Sigmoid colon (tissue), 3 donors: ENCODE data around the gene CCT2.

Experiments
- POLR2A ChIP-seq, 2 donors: fragments of 450-650 bp; IDR thresholded peaks; one replicate each; pipeline ENCODE4 v1.6.1; 2016; ENCODE audit warnings: antibody characterized with exemption in 2 of 2, mild to moderate bottlenecking in 2 of 2, moderate library complexity in 2 of 2
- TF ChIP-seq, protein P1 (sequence below), 4 experiments: fragments of 450-650 bp in 3 of 4; fragments of 200-600 bp in 1 of 4; IDR thresholded peaks; one replicate each; pipeline ENCODE4 v1.5.1; 2016 to 2019; ENCODE audit warnings: antibody characterized with exemption in 4 of 4, mild to moderate bottlenecking in 3 of 4, moderate library complexity in 2 of 4

DNA sequence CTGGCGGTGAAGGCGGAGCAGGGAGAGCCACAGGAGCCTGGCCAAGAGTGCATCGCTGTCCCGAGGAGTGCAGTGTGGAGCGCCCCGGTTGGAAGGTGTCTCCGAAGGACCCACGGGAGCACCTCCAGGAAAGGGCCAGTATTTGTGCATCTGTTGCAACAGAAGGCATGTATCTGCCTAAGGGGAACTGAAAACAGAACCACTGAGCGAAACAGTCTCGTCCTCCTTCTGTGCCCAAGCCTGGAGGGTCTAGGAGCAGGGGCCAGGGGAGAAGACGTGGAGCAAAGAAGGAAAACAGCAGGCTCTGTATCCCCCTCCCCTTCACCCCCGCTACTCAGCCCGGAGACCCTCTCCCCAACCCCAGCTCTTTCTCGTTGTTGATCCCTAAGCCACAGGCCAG lies 30.8 kb downstream of the CCT2 start:
- TF ChIP-seq, protein P1, sequence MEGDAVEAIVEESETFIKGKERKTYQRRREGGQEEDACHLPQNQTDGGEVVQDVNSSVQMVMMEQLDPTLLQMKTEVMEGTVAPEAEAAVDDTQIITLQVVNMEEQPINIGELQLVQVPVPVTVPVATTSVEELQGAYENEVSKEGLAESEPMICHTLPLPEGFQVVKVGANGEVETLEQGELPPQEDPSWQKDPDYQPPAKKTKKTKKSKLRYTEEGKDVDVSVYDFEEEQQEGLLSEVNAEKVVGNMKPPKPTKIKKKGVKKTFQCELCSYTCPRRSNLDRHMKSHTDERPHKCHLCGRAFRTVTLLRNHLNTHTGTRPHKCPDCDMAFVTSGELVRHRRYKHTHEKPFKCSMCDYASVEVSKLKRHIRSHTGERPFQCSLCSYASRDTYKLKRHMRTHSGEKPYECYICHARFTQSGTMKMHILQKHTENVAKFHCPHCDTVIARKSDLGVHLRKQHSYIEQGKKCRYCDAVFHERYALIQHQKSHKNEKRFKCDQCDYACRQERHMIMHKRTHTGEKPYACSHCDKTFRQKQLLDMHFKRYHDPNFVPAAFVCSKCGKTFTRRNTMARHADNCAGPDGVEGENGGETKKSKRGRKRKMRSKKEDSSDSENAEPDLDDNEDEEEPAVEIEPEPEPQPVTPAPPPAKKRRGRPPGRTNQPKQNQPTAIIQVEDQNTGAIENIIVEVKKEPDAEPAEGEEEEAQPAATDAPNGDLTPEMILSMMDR (IDR thresholded peaks at IDR 0.05), result no peak
- TF ChIP-seq POLR2A (IDR thresholded peaks at IDR 0.05), result no peak
